Measurements from ENCODE around the gene OSMR.

DNA sequence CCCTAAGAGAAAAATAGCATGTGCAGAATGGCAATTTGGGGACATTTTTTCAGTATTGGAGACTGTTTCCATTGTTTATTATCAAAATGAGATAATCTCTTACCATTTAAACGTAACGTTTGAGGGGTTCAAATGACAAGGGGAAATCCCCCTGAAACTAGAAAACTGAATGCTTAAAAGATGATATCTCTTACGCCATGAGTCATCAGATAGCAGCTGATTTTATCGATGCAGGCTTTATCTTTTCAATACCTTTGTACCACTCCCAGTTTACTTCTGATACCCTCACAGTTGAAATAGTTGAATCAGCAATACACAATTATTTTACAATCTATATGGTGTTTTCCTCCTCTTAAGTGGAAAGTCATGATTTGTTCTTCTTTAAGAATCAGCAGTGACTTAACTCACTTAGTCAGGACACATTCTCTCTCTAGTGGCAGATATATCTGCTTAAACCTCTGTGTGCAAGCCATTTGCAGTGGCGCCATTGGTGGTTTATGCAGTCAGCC is 29.2 kb downstream of the OSMR start:
- TF ChIP-seq, protein P1, sequence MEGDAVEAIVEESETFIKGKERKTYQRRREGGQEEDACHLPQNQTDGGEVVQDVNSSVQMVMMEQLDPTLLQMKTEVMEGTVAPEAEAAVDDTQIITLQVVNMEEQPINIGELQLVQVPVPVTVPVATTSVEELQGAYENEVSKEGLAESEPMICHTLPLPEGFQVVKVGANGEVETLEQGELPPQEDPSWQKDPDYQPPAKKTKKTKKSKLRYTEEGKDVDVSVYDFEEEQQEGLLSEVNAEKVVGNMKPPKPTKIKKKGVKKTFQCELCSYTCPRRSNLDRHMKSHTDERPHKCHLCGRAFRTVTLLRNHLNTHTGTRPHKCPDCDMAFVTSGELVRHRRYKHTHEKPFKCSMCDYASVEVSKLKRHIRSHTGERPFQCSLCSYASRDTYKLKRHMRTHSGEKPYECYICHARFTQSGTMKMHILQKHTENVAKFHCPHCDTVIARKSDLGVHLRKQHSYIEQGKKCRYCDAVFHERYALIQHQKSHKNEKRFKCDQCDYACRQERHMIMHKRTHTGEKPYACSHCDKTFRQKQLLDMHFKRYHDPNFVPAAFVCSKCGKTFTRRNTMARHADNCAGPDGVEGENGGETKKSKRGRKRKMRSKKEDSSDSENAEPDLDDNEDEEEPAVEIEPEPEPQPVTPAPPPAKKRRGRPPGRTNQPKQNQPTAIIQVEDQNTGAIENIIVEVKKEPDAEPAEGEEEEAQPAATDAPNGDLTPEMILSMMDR (IDR thresholded peaks at IDR 0.05), result no peak
- TF ChIP-seq POLR2A (IDR thresholded peaks at IDR 0.05), result no peak
- TF ChIP-seq EP300 (IDR thresholded peaks at IDR 0.05), result no peak

Measured in tibial nerve (tissue), 4 donors.